ENCODE results near the gene GLS.
A peak's percentile ranks its signal among the peaks of the same experiment; 100 is the strongest.

The GLS gene

GRCh38 chr2:190856985-190857384 is 23.6 kb upstream of the GLS start:
- no peaks in the 10 kb centered on the region for H3K36me3 ChIP-seq (ENCODE audit: control insufficient read depth in 1 of 2, insufficient read depth in 2 of 2, low read depth in 1 of 2, low read length in 2 of 2)
- no peaks in the 10 kb centered on the region for H3K9me3 ChIP-seq (ENCODE audit: control insufficient read depth, low read length)
- no peak overlapping the region for H3K4me2 ChIP-seq (ENCODE audit: low read length, poor library complexity, severe bottlenecking)
- H3K4me1 ChIP-seq (ENCODE audit: control insufficient read depth, insufficient read depth, low read depth, low read length), result peaks cover 9% of the 10 kb centered on the region
- no peak overlapping the region for H3K18ac ChIP-seq (ENCODE audit: low read depth in 1 of 2, low read length in 2 of 2)
- no peak overlapping the region for H2BK5ac ChIP-seq (ENCODE audit: low read depth, low read length, poor library complexity, severe bottlenecking)
- H2AFZ ChIP-seq (ENCODE audit: low read depth, low read length), result no peak overlapping the region
- H4K91ac ChIP-seq (ENCODE audit: low read length), result no peak overlapping the region
- no peak overlapping the region for H2BK15ac ChIP-seq (ENCODE audit: low read depth, poor library complexity, severe bottlenecking)
- H3K23ac ChIP-seq (ENCODE audit: low read length in 2 of 2), result no peak overlapping the region
- H3K79me1 ChIP-seq (replicated peaks; ENCODE audit: low read length, poor library complexity, severe bottlenecking), result peaks cover 5% of the 10 kb centered on the region
- H3K4me3 ChIP-seq (ENCODE audit: insufficient read depth in 1 of 2, low read depth in 1 of 2, low read length in 2 of 2), result no peak overlapping the region
- H3K4ac ChIP-seq (ENCODE audit: low read depth in 1 of 2, low read length in 2 of 2), result no peak overlapping the region
- H3K14ac ChIP-seq (ENCODE audit: low read length in 2 of 2), result no peak overlapping the region
- 88% methylated on average over 1 of the region's 1 CpG for WGBS
- H4K8ac ChIP-seq (ENCODE audit: low read length), result no peak overlapping the region
- no peak overlapping the region for H2AK5ac ChIP-seq (ENCODE audit: low read length, severe bottlenecking)
- DNase-seq, result no peak
- H2BK12ac ChIP-seq (ENCODE audit: low read length in 2 of 2), result no peak overlapping the region
- H3K27me3 ChIP-seq (ENCODE audit: control insufficient read depth in 1 of 2, insufficient read depth in 1 of 2, low read length in 2 of 2), result no peaks in the 10 kb centered on the region
- no peak overlapping the region for H2BK120ac ChIP-seq (ENCODE audit: low read depth, low read length)
- no peak overlapping the region for H3K9ac ChIP-seq (ENCODE audit: low read length)
- H3K27ac ChIP-seq (ENCODE audit: low read length, poor library complexity, severe bottlenecking), result no peak overlapping the region

- Histone ChIP-seq H3K36me3 (ENCODE audit: control insufficient read depth in 1 of 2, insufficient read depth in 2 of 2, low read depth in 1 of 2, low read length in 2 of 2) (no peaks in the 10 kb centered on the region), H3K9ac (ENCODE audit: low read length) (peak overlapping the region; percentile 59), H2BK12ac (ENCODE audit: low read length in 2 of 2) (no peak overlapping the region), H3K4me3 (ENCODE audit: insufficient read depth in 1 of 2, low read depth in 1 of 2, low read length in 2 of 2) (no peak overlapping the region), H3K9me3 (ENCODE audit: control insufficient read depth, low read length) (no peaks in the 10 kb centered on the region), H4K91ac (ENCODE audit: low read length) (no peak overlapping the region), H2BK120ac (ENCODE audit: low read depth, low read length) (no peak overlapping the region), H3K4ac (ENCODE audit: low read depth in 1 of 2, low read length in 2 of 2) (no peak overlapping the region), H3K27me3 (ENCODE audit: control insufficient read depth in 1 of 2, insufficient read depth in 1 of 2, low read length in 2 of 2) (no peaks in the 10 kb centered on the region), H2BK15ac (ENCODE audit: low read depth, poor library complexity, severe bottlenecking) (no peak overlapping the region), H2AFZ (ENCODE audit: low read depth, low read length) (no peak overlapping the region), H3K27ac (ENCODE audit: low read length, poor library complexity, severe bottlenecking) (peak overlapping the region; percentile 100), H2BK5ac (ENCODE audit: low read depth, low read length, poor library complexity, severe bottlenecking) (peak overlapping the region; percentile 96), H3K23ac (ENCODE audit: low read length in 2 of 2) (no peak overlapping the region), H3K14ac (ENCODE audit: low read length in 2 of 2) (no peak overlapping the region), H3K4me2 (ENCODE audit: low read length, poor library complexity, severe bottlenecking) (no peak overlapping the region), H4K8ac (ENCODE audit: low read length) (no peak overlapping the region), H3K79me1 (replicated peaks; ENCODE audit: low read length, poor library complexity, severe bottlenecking) (peaks cover 5% of the 10 kb centered on the region), H2AK5ac (ENCODE audit: low read length, severe bottlenecking) (no peak overlapping the region), H3K18ac (ENCODE audit: low read depth in 1 of 2, low read length in 2 of 2) (no peak overlapping the region), H3K4me1 (ENCODE audit: control insufficient read depth, insufficient read depth, low read depth, low read length) (peaks cover 9% of the 10 kb centered on the region)
- 20% methylated on average over 6 of the region's 6 CpGs for WGBS
- peak; percentile 84 for DNase-seq
These were observed 21.8 kb upstream of the GLS start for GRCh38 chr2:190858817-190859216.

GRCh38 chr2:190859347-190860297 is 21.0 kb upstream of the GLS start:
- peak overlapping the region; percentile 42 to 45 for H3K4ac ChIP-seq (ENCODE audit: low read depth in 1 of 2, low read length in 2 of 2)
- H4K91ac ChIP-seq (ENCODE audit: low read length), result peak overlapping the region; percentile 70
- peak overlapping the region; percentile 59 for H3K9ac ChIP-seq (ENCODE audit: low read length)
- H3K4me3 ChIP-seq (ENCODE audit: insufficient read depth in 1 of 2, low read depth in 1 of 2, low read length in 2 of 2), result no peak overlapping the region
- peak overlapping the region; percentile 99 for H2BK5ac ChIP-seq (ENCODE audit: low read depth, low read length, poor library complexity, severe bottlenecking)
- peak overlapping the region; percentile 90 for H4K8ac ChIP-seq (ENCODE audit: low read length)
- peak overlapping the region; percentile 100 for H3K27ac ChIP-seq (ENCODE audit: low read length, poor library complexity, severe bottlenecking)
- no peaks in the 10 kb centered on the region for H3K27me3 ChIP-seq (ENCODE audit: control insufficient read depth in 1 of 2, insufficient read depth in 1 of 2, low read length in 2 of 2)
- no peaks in the 10 kb centered on the region for H3K36me3 ChIP-seq (ENCODE audit: control insufficient read depth in 1 of 2, insufficient read depth in 2 of 2, low read depth in 1 of 2, low read length in 2 of 2)
- H3K18ac ChIP-seq (ENCODE audit: low read depth in 1 of 2, low read length in 2 of 2), result peak overlapping the region; percentile 78
- H2AFZ ChIP-seq (ENCODE audit: low read depth, low read length), result no peak overlapping the region
- H2BK120ac ChIP-seq (ENCODE audit: low read depth, low read length), result peak overlapping the region; percentile 97
- H2BK15ac ChIP-seq (ENCODE audit: low read depth, poor library complexity, severe bottlenecking), result no peak overlapping the region
- H3K9me3 ChIP-seq (ENCODE audit: control insufficient read depth, low read length), result no peaks in the 10 kb centered on the region
- H2AK5ac ChIP-seq (ENCODE audit: low read length, severe bottlenecking), result peak overlapping the region; percentile 99
- H3K79me1 ChIP-seq (replicated peaks; ENCODE audit: low read length, poor library complexity, severe bottlenecking), result peaks cover 5% of the 10 kb centered on the region
- peak overlapping the region; percentile 78 to 79 for H2BK12ac ChIP-seq (ENCODE audit: low read length in 2 of 2)
- DNase-seq, result no peak
- 48% methylated on average over 5 of the region's 6 CpGs for WGBS
- H3K4me2 ChIP-seq (ENCODE audit: low read length, poor library complexity, severe bottlenecking), result peak overlapping the region; percentile 63
- H3K4me1 ChIP-seq (ENCODE audit: control insufficient read depth, insufficient read depth, low read depth, low read length), result peaks cover 11% of the 10 kb centered on the region
- H3K14ac ChIP-seq (ENCODE audit: low read length in 2 of 2), result no peak overlapping the region
- no peak overlapping the region for H3K23ac ChIP-seq (ENCODE audit: low read length in 2 of 2)

- Histone ChIP-seq H2BK120ac (ENCODE audit: low read depth, low read length) (no peak overlapping the region), H3K79me1 (replicated peaks; ENCODE audit: low read length, poor library complexity, severe bottlenecking) (peaks cover 6% of the 10 kb centered on the region), H2BK12ac (ENCODE audit: low read length in 2 of 2) (no peak overlapping the region), H3K4ac (ENCODE audit: low read depth in 1 of 2, low read length in 2 of 2) (peak overlapping the region in 1 of 2 experiments; percentile 64), H3K27ac (ENCODE audit: low read length, poor library complexity, severe bottlenecking) (peak overlapping the region; percentile 100), H3K23ac (ENCODE audit: low read length in 2 of 2) (no peak overlapping the region), H3K4me2 (ENCODE audit: low read length, poor library complexity, severe bottlenecking) (no peak overlapping the region), H3K9ac (ENCODE audit: low read length) (no peak overlapping the region), H4K91ac (ENCODE audit: low read length) (no peak overlapping the region), H3K4me3 (ENCODE audit: insufficient read depth in 1 of 2, low read depth in 1 of 2, low read length in 2 of 2) (no peak overlapping the region), H3K27me3 (ENCODE audit: control insufficient read depth in 1 of 2, insufficient read depth in 1 of 2, low read length in 2 of 2) (no peaks in the 10 kb centered on the region), H2AFZ (ENCODE audit: low read depth, low read length) (no peak overlapping the region), H3K4me1 (ENCODE audit: control insufficient read depth, insufficient read depth, low read depth, low read length) (peaks cover 11% of the 10 kb centered on the region), H3K36me3 (ENCODE audit: control insufficient read depth in 1 of 2, insufficient read depth in 2 of 2, low read depth in 1 of 2, low read length in 2 of 2) (no peaks in the 10 kb centered on the region), H3K18ac (ENCODE audit: low read depth in 1 of 2, low read length in 2 of 2) (peak overlapping the region in 1 of 2 experiments; percentile 41), H2BK5ac (ENCODE audit: low read depth, low read length, poor library complexity, severe bottlenecking) (peak overlapping the region; percentile 99), H3K14ac (ENCODE audit: low read length in 2 of 2) (no peak overlapping the region), H2BK15ac (ENCODE audit: low read depth, poor library complexity, severe bottlenecking) (no peak overlapping the region), H2AK5ac (ENCODE audit: low read length, severe bottlenecking) (peak overlapping the region; percentile 95), H3K9me3 (ENCODE audit: control insufficient read depth, low read length) (no peaks in the 10 kb centered on the region), H4K8ac (ENCODE audit: low read length) (no peak overlapping the region)
- peak; percentile 55 for DNase-seq
- 40% methylated on average over 4 of the region's 5 CpGs for WGBS
These were observed 19.5 kb upstream of the GLS start for GRCh38 chr2:190860985-190861680.

Data from mesenchymal stem cell (in vitro differentiated cells and primary cell).